Suprapubic skin (tissue), 4 donors: Measurements from ENCODE around the gene FAM20B. TPM values are rescaled to one million over a fixed set of nuclear protein-coding genes. Genes with fewer than 3 reads are reported as not detected.

Source experiments
- DNase-seq, 2 donors: peaks; one replicate each; pipeline ENCODE4 v3.0.0-alpha.2; 2019; ENCODE audit warnings: low spot score in 2 of 2
- H3K27ac ChIP-seq: fragments of 200-600 bp; sonication (generic); one replicate; pipeline ENCODE4 v1.5.1; 2019
- H3K27me3 ChIP-seq: fragments of 200-600 bp; sonication (generic); one replicate; pipeline ENCODE4 v1.5.1; 2019
- H3K36me3 ChIP-seq: fragments of 200-600 bp; sonication (generic); one replicate; pipeline ENCODE4 v1.5.1; 2019
- H3K4me1 ChIP-seq: fragments of 200-600 bp; sonication (generic); one replicate; pipeline ENCODE4 v1.5.1; 2019
- H3K4me3 ChIP-seq: fragments of 200-600 bp; sonication (generic); one replicate; pipeline ENCODE4 v1.5.1; 2019; ENCODE audit warnings: mild to moderate bottlenecking
- H3K9me3 ChIP-seq: fragments of 200-600 bp; sonication (generic); one replicate; pipeline ENCODE4 v1.5.1; 2019
- CTCF ChIP-seq, 2 donors: fragments of 200-600 bp in 1 of 2; fragments of 450-650 bp in 1 of 2; sonication (generic) in 1 of 2; IDR thresholded peaks; one replicate each; pipeline ENCODE4 v1.5.1; 2016 to 2019; ENCODE audit warnings: antibody characterized with exemption in 2 of 2, mild to moderate bottlenecking in 1 of 2, moderate library complexity in 1 of 2
- EP300 ChIP-seq: sonication (generic); formaldehyde crosslinking; IDR thresholded peaks from one replicate; pipeline ENCODE4 v1.6.1; 2017; ENCODE audit warnings: antibody characterized with exemption
- POLR2A ChIP-seq, 2 donors: fragments of 450-650 bp; IDR thresholded peaks; one replicate each; pipeline ENCODE4 v1.6.1; 2017; ENCODE audit warnings: antibody characterized with exemption in 2 of 2, mild to moderate bottlenecking in 2 of 2, moderate library complexity in 2 of 2
- POLR2AphosphoS5 ChIP-seq, 3 donors: sonication (generic); formaldehyde crosslinking; IDR thresholded peaks; one replicate each; pipeline ENCODE4 v1.6.1; 2017; ENCODE audit warnings: antibody characterized with exemption in 3 of 3
- WGBS: methylation state at CpG from one replicate; pipeline ENCODE4 v1.1.5; 2018; 5-methylcytosine and 5-hydroxymethylcytosine counted together
- total RNA-seq, 4 donors: library from RNA; depleted of rRNA; stranded (reverse); fragments of >200 nt; gene quantifications; one replicate each; pipeline ENCODE4 v1.1.0, GENCODE V29; 2016

The FAM20B gene
- total RNA-seq, 4 donors from 2014 or later, result 18.1 to 30.6 (median 21.7) TPM

GRCh38 chr1:179043907-179044306 lies 18.2 kb downstream of the FAM20B start:
- Histone ChIP-seq H3K4me3 (no peak overlapping the region), H3K9me3 (no peaks in the 10 kb centered on the region), H3K4me1 (peaks cover 5% of the 10 kb centered on the region), H3K27me3 (no peaks in the 10 kb centered on the region), H3K27ac (no peak overlapping the region), H3K36me3 (no peaks in the 10 kb centered on the region)
- no peak for DNase-seq
- TF ChIP-seq EP300 (no peak), POLR2A (IDR thresholded peaks at IDR 0.05) (no peak), POLR2AphosphoS5 (IDR thresholded peaks at IDR 0.05) (no peak), CTCF (IDR thresholded peaks at IDR 0.05) (no peak)
- WGBS, result 93% methylated on average over 5 of the region's 5 CpGs

- no peak for TF ChIP-seq POLR2A (IDR thresholded peaks at IDR 0.05)
- TF ChIP-seq CTCF (IDR thresholded peaks at IDR 0.05), result no peak
- TF ChIP-seq POLR2AphosphoS5 (IDR thresholded peaks at IDR 0.05), result no peak
- TF ChIP-seq EP300, result no peak
- H3K36me3 ChIP-seq, result peaks cover 6% of the 10 kb centered on the region
- no peaks in the 10 kb centered on the region for H3K4me1 ChIP-seq
- no peak overlapping the region for H3K27ac ChIP-seq
- H3K27me3 ChIP-seq, result no peaks in the 10 kb centered on the region
- DNase-seq, result no peak
- H3K4me3 ChIP-seq, result no peak overlapping the region
- no peaks in the 10 kb centered on the region for H3K9me3 ChIP-seq
- 93% methylated on average over 14 of the region's 14 CpGs for WGBS
Observed at GRCh38 chr1:179046808-179047635, 21.3 kb downstream of the FAM20B start.

GRCh38 chr1:179047636-179047997 lies 21.9 kb downstream of the FAM20B start:
- DNase-seq, result no peak
- H3K9me3 ChIP-seq, result no peaks in the 10 kb centered on the region
- H3K27ac ChIP-seq, result no peak overlapping the region
- H3K4me1 ChIP-seq, result no peaks in the 10 kb centered on the region
- no peaks in the 10 kb centered on the region for H3K27me3 ChIP-seq
- peaks cover 6% of the 10 kb centered on the region for H3K36me3 ChIP-seq
- no peak for TF ChIP-seq EP300
- no peak for TF ChIP-seq CTCF (IDR thresholded peaks at IDR 0.05)
- TF ChIP-seq POLR2A (IDR thresholded peaks at IDR 0.05), result no peak
- TF ChIP-seq POLR2AphosphoS5 (IDR thresholded peaks at IDR 0.05), result no peak
- no peak overlapping the region for H3K4me3 ChIP-seq

- no peak for DNase-seq
- no peak for TF ChIP-seq POLR2AphosphoS5 (IDR thresholded peaks at IDR 0.05)
- no peak for TF ChIP-seq EP300
- TF ChIP-seq POLR2A (IDR thresholded peaks at IDR 0.05), result no peak
- TF ChIP-seq CTCF (IDR thresholded peaks at IDR 0.05), result no peak
- WGBS, result 91% methylated on average over 1 of the region's 1 CpG
- Histone ChIP-seq H3K9me3 (no peaks in the 10 kb centered on the region), H3K27me3 (no peaks in the 10 kb centered on the region), H3K4me1 (no peaks in the 10 kb centered on the region), H3K27ac (no peak overlapping the region), H3K4me3 (no peak overlapping the region), H3K36me3 (peaks cover 6% of the 10 kb centered on the region)
Observed at GRCh38 chr1:179048339-179049124, 22.8 kb downstream of the FAM20B start.

- H3K9me3 ChIP-seq, result no peaks in the 10 kb centered on the region
- H3K4me1 ChIP-seq, result no peaks in the 10 kb centered on the region
- no peak overlapping the region for H3K27ac ChIP-seq
- no peaks in the 10 kb centered on the region for H3K27me3 ChIP-seq
- no peak overlapping the region for H3K4me3 ChIP-seq
- WGBS, result 88% methylated on average over 2 of the region's 2 CpGs
- peaks cover 32% of the 10 kb centered on the region for H3K36me3 ChIP-seq
- no peak for DNase-seq
- no peak for TF ChIP-seq POLR2AphosphoS5 (IDR thresholded peaks at IDR 0.05)
- TF ChIP-seq POLR2A (IDR thresholded peaks at IDR 0.05), result no peak
- no peak for TF ChIP-seq EP300
- no peak for TF ChIP-seq CTCF (IDR thresholded peaks at IDR 0.05)
Observed at GRCh38 chr1:179052776-179053175, 27.1 kb downstream of the FAM20B start.
